ENCODE data around the gene SERPINB11.

GRCh38 chr18:63758615-63759240, 56.0 kb downstream of the SERPINB11 start:
- TF ChIP-seq POLR2A (IDR thresholded peaks at IDR 0.05) = no peak
- TF ChIP-seq CTCF (IDR thresholded peaks at IDR 0.05) = no peak
- no peak for TF ChIP-seq POLR2AphosphoS5 (IDR thresholded peaks at IDR 0.05)
- TF ChIP-seq EP300 (IDR thresholded peaks at IDR 0.05) = no peak
